NCI-H1417 (cell line): Measurements from ENCODE around the gene LST1.

ENCODE experiments used
- DNase-seq, 3 experiments: peaks; one replicate each; lab custom pipeline; 2025; lab: John Stamatoyannopoulos, UW

LST1 gene

DNA sequence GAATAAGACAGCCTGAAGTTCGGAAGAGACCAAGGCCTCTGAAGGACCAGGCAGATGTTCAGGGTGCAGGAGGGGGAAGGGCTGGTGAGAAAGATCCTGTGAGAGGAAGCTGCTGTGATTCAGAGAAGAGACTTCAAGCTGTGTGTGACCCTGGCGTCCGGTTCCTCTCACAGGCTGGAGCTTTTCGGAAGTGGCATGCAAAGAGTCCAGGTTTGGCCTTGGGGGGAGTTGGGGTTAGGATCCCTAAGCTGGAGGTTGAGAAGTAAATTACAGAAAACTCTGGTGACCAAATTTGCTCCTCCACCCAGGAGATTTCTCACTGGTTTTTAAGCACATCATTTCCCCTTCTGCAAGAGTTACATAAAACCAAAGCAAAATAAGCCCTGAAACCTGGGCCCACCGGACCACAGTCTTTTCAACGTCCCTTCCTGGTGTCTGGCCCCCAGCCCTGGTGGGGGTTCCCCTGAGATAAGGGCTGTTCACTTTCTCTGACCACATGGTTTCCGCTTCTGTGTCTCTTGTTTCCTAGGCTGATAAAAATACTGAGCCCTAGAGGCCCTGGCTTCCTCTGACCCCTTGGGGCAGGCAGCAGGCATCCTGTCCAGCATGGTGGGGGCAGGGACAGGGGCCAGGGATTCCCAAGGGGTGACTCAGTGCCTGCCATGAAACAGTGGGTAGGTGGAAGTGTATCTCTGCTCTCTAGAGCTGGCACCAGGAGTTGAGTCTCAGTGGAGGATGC lies 25.9 kb upstream of the LST1 start:
- DNase-seq, result no peak

DNA sequence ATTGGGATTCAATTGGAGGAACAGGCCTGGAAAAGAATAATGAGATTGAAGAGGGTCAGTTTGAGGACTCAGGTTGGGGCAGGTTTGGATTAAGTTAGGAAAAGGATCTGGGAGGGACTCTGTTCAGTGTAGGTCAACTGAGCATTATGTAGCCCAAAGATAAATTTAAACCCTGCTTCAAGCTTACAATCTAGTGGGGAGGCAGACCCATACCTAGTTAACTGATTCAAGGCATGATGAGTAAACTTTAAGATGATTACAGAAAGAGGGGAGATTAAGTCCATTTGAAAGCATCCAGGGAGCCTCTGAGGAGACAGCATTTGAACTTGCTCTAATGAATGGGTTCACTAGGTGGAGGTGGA lies 25.4 kb upstream of the LST1 start:
- no peak for DNase-seq

DNA sequence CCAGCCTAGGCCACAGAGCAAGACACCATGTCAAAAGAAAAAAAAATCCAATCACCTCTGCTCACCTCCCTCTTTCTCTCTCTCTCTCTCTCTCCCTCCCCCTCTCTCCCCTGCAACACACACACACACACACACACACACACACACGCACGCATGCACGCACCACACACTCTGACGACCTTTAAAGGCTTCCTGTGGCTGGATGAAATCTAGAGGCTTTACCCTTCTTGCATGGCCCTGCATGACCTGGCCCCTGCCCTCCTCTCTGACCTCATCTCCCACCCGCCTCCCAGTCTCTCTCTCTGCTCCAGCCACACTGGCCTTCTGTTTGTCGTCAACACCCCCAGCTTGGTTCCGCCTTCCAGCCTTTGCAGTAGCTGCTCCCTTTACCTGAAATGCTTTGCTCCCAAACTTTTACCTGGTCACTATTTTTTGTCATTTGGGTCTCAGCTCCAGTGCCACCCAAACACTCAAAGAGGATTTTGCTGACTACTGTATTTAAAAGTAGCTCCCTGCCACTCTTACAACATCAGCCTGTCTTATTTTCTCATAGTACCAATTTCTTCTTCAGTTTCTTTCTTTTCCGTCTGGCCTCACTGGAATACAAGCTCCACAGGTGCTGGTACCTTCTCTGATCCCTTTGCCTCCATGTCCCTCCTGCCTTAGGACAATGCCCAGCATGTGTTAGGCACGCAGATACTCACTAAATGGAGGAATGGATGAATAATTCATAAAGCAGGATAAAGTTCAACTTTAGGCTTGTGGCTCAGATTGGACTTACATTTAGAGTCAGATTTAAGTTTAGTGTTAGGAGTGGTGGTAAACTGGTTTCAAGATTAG lies 18.3 kb upstream of the LST1 start:
- no peak for DNase-seq

GRCh38 chr6:31568537-31568961 lies 17.5 kb upstream of the LST1 start:
- DNase-seq, result no peak

DNA sequence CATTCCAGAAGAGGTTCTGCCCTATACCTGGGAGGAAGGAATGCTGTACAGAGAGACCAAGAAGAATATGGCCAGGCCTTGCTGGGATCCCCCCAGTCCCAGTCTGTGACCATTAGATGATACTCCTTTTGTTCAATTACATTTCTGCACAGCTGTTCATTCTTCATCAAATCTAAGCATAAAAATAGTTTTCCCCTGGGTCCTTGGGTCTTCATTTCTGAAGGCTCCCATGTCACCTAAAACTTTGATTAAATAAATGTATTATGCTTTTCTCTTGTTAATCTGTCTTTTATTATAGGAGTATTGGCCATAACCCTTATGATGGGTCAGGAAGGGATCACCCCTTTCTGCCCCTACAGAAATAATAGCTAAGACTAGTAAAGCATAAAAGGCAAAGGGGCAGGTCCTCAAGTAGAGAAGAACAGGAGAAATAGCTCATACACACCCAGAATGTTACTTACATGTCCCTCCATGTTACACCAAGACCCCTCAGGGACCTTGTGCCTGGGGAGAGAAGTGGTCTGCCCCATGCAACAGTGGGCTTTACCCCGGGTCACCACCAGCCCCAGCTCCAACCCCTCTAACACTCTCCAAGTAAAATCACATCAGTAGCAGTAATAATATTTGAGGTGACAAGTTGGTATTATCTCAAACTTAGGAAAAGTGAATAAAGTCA lies 16.1 kb upstream of the LST1 start:
- no peak for DNase-seq

- DNase-seq, result no peak
Observed at GRCh38 chr6:31572041-31572911, 13.8 kb upstream of the LST1 start, which contains the start of gene LTA. LTA (plus strand) TSS chr6:31572289; CDS start chr6:31572743, 454 bp downstream.

GRCh38 chr6:31573239-31574105 lies 12.6 kb upstream of the LST1 start:
- no peak for DNase-seq

DNA sequence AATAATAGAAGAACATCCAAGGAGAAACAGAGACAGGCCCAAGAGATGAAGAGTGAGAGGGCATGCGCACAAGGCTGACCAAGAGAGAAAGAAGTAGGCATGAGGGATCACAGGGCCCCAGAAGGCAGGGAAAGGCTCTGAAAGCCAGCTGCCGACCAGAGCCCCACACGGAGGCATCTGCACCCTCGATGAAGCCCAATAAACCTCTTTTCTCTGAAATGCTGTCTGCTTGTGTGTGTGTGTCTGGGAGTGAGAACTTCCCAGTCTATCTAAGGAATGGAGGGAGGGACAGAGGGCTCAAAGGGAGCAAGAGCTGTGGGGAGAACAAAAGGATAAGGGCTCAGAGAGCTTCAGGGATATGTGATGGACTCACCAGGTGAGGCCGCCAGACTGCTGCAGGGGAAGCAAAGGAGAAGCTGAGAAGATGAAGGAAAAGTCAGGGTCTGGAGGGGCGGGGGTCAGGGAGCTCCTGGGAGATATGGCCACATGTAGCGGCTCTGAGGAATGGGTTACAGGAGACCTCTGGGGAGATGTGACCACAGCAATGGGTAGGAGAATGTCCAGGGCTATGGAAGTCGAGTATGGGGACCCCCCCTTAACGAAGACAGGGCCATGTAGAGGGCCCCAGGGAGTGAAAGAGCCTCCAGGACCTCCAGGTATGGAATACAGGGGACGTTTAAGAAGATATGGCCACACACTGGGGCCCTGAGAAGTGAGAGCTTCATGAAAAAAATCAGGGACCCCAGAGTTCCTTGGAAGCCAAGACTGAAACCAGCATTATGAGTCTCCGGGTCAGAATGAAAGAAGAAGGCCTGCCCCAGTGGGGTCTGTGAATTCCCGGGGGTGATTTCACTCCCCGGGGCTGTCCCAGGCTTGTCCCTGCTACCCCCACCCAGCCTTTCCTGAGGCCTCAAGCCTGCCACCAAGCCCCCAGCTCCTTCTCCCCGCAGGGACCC lies 11.7 kb upstream of the LST1 start:
- no peak for DNase-seq

DNA sequence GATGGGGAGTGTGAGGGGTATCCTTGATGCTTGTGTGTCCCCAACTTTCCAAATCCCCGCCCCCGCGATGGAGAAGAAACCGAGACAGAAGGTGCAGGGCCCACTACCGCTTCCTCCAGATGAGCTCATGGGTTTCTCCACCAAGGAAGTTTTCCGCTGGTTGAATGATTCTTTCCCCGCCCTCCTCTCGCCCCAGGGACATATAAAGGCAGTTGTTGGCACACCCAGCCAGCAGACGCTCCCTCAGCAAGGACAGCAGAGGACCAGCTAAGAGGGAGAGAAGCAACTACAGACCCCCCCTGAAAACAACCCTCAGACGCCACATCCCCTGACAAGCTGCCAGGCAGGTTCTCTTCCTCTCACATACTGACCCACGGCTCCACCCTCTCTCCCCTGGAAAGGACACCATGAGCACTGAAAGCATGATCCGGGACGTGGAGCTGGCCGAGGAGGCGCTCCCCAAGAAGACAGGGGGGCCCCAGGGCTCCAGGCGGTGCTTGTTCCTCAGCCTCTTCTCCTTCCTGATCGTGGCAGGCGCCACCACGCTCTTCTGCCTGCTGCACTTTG lies 10.7 kb upstream of the LST1 start, which contains the start of gene TNF:
Gene TNF (plus strand): TSS at position 231 of the 567 bp plus-strand sequence. CDS start 177 bp downstream, at position 408.
- no peak for DNase-seq

GRCh38 chr6:31575952-31576685 lies 10.0 kb upstream of the LST1 start:
- DNase-seq, result no peak

DNA sequence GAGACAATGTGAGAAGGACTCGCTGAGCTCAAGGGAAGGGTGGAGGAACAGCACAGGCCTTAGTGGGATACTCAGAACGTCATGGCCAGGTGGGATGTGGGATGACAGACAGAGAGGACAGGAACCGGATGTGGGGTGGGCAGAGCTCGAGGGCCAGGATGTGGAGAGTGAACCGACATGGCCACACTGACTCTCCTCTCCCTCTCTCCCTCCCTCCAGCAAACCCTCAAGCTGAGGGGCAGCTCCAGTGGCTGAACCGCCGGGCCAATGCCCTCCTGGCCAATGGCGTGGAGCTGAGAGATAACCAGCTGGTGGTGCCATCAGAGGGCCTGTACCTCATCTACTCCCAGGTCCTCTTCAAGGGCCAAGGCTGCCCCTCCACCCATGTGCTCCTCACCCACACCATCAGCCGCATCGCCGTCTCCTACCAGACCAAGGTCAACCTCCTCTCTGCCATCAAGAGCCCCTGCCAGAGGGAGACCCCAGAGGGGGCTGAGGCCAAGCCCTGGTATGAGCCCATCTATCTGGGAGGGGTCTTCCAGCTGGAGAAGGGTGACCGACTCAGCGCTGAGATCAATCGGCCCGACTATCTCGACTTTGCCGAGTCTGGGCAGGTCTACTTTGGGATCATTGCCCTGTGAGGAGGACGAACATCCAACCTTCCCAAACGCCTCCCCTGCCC lies 9.0 kb upstream of the LST1 start:
- no peak for DNase-seq

DNA sequence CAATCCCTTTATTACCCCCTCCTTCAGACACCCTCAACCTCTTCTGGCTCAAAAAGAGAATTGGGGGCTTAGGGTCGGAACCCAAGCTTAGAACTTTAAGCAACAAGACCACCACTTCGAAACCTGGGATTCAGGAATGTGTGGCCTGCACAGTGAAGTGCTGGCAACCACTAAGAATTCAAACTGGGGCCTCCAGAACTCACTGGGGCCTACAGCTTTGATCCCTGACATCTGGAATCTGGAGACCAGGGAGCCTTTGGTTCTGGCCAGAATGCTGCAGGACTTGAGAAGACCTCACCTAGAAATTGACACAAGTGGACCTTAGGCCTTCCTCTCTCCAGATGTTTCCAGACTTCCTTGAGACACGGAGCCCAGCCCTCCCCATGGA lies 8.5 kb upstream of the LST1 start:
- no peak for DNase-seq

- no peak for DNase-seq
Observed at GRCh38 chr6:31578184-31579118, 7.6 kb upstream of the LST1 start.

- no peak for DNase-seq
Observed at GRCh38 chr6:31579119-31579505, 7.0 kb upstream of the LST1 start.

DNA sequence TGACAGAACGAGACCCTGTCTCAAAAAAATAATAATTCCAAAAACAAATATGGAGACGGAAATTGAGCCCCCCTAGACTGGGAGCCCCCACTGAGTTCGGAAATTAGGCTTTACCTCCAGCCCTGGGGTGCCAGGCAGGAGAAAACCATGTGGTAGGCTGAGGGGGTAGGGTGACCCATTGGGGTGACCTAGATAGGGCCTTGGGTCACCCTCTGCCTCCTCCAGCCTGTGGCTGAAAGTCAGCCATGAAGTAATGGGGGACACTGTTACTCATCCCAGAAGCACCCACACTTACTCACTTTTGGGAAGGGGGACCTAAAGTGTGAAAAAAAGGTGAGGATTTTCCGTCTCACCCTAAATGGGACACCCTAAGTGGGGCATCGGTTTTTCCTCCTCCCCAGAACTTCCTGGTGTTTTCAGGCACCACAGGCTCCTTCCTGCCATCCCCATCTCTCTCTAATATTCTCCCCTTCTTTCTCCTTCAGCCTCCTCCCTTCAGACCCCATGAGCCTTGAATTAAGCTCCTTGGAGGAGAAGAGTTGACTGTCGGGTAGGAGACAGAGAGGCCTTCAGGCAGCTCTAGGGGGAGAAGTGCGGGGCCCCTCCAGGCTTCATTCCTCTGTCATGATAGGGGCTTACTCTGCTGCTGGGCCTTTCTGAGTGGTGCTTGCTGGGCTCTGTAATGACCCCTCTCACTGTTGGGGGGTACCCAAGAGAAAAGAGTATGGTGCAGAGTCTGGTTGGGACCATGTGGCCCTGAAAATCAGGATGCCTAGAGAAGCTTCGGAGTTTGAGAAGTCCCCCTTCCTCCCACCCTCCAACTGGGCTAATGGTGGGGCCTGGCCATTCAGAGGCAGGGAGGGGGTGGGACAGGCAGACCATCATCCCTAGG lies 6.3 kb upstream of the LST1 start:
- DNase-seq, result no peak

DNA sequence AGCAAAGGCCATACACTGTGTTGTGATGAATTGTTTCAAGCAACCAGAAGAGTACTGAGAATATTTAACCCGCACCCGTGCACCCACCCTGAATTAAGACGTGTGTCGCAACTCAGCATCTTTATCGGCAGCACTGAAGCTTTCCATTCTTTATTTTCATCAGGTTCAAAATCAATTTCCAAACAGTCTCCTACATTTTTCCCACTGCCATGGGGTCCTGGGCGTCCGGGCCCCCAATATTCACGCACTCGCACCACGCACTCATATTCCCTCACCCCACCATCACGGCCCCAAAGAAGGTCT lies 5.7 kb upstream of the LST1 start:
- no peak for DNase-seq
